Left cardiac atrium (tissue), 4 donors: ENCODE measurements around the gene RDH13. TPM values are rescaled to one million over a fixed set of nuclear protein-coding genes. Genes with fewer than 3 reads are reported as not detected.
"Not testable (repeated sequence)": the region's sequence is repeated elsewhere in the genome, so short reads cannot be mapped to it uniquely, and the experiment has no call there.

Source experiments
- ATAC-seq, 2 donors: fragments of 200-7000 bp; cut with Tn5 transposase; one replicate each; pipeline ENCODE4 v1.9.1; 2020; ENCODE audit warnings: mild to moderate bottlenecking in 2 of 2, moderate library complexity in 2 of 2
- DNase-seq: peaks from one replicate; pipeline ENCODE4 v3.0.0-alpha.2; 2020
- intact Hi-C, 2 donors: fragments of 100-400 bp; cut with DNase I; formaldehyde crosslinking; loops; one replicate each; pipeline versions ENCODE4 v1.14.1 to v1.15.1; 2022 to 2023
- long read RNA-seq: library from polyadenylated mRNA; unstranded; transcript quantifications from one replicate; pipeline ENCODE4 v2.0.0, GENCODE V29; 2021
- total RNA-seq, 2 donors: library from RNA; stranded (reverse); fragmentation: NEBNext Ultra II Directional; extraction: Animal tissue kit (Norgen Biotek cat#: 25700); gene quantifications; one replicate each; pipeline ENCODE4 v1.2.1, GENCODE V29; 2021
- donor health status: DM: no; HTN: yes; CAD: no.
- donor health status: DM: no; HTN: yes; CAD: no; lungs with severe emphysema.
- donor health status: DM: yes; HTN: yes; CAD: no.
- donor health status: Dilated cardiomyopathy.

RDH13 gene
- 10 to 100 TPM; 33.9 to 41.1 TPM for total RNA-seq
- long read RNA-seq, transcript RDH13-223 (7 exons, 1,931 nt), result major isoform, 71 of 81 reads
- long read RNA-seq, partial matches to known transcripts, result 1 of 81 reads
- long read RNA-seq, other reads (novel, unspliced or antisense), result 8 of 81 reads

- intact Hi-C loops, result no loop called here
- peak; percentile 98 for DNase-seq
- ATAC-seq, result peak; percentile 100
Measured at GRCh38 chr19:55062735-55063491, at the start of gene RDH13. TSS of gene RDH13 (minus strand) at chr19:55063148. CDS start at chr19:55063032, 116 bp downstream.

GRCh38 chr19:55112246-55112776, 49.4 kb upstream of the RDH13 start:
- intact Hi-C loops, result no loop called here
- ATAC-seq, result no peak
- DNase-seq, result no peak

GRCh38 chr19:55111238-55111831, 48.4 kb upstream of the RDH13 start:
- peak; percentile 34 for DNase-seq
- ATAC-seq, result no peak
- intact Hi-C loops, result no loop called here

- ATAC-seq (no peak), DNase-seq (no peak)
- intact Hi-C loops, result no loop called here
Measured at GRCh38 chr19:55109527-55110291, 46.8 kb upstream of the RDH13 start.

GRCh38 chr19:55107252-55107651, 44.3 kb upstream of the RDH13 start:
- DNase-seq, intact Hi-C loops, ATAC-seq: not testable (repeated sequence)

- intact Hi-C loops, result no loop called here
- ATAC-seq (no peak), DNase-seq (no peak)
Measured at GRCh38 chr19:55106591-55106990, 43.6 kb upstream of the RDH13 start.

DNA sequence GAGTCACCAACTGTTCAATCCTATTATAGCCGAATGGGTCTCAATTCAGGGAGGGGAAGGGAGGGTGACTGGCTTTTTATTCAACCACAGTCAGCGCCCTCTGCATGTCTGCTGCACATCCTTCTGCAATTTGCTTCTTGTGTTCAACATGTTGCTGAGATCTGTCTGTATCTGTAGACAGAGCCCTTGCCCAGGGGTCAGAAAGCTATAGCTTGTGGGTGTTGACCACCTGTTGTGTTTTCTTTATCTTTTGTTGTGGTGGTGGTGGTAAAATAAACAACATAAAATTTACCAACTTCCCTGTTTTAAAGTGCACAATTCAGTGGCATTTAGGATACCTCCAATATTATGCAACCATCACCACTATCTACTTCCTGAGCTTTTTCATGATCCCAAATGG, 42.3 kb upstream of the RDH13 start:
- no peak for DNase-seq
- intact Hi-C loops, result no loop called here
- ATAC-seq, result no peak

GRCh38 chr19:55103190-55103589, 40.2 kb upstream of the RDH13 start:
- no peak for ATAC-seq
- intact Hi-C loops, result no loop called here
- DNase-seq, result no peak

DNA sequence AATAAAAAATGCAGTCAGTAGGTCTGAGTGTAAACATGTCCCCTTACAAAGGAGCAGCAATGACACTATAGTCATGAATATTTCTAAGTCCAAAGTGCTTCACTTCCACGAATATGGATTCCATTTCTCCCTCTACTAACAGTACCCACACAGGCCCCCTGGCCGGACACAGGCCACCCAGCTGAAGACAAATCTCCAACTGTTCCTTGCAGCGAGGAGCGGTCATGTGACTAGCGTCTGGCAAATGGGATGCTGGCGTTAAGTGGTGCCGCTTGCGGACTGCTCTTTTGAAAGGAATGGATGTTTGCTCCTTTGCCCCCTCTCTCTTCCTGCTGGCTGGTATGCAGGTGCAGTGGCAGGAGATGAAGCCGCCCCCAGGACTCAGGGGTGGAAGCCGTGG, 38.3 kb upstream of the RDH13 start:
- no peak for ATAC-seq
- intact Hi-C loops, result no loop called here
- DNase-seq, result no peak

DNA sequence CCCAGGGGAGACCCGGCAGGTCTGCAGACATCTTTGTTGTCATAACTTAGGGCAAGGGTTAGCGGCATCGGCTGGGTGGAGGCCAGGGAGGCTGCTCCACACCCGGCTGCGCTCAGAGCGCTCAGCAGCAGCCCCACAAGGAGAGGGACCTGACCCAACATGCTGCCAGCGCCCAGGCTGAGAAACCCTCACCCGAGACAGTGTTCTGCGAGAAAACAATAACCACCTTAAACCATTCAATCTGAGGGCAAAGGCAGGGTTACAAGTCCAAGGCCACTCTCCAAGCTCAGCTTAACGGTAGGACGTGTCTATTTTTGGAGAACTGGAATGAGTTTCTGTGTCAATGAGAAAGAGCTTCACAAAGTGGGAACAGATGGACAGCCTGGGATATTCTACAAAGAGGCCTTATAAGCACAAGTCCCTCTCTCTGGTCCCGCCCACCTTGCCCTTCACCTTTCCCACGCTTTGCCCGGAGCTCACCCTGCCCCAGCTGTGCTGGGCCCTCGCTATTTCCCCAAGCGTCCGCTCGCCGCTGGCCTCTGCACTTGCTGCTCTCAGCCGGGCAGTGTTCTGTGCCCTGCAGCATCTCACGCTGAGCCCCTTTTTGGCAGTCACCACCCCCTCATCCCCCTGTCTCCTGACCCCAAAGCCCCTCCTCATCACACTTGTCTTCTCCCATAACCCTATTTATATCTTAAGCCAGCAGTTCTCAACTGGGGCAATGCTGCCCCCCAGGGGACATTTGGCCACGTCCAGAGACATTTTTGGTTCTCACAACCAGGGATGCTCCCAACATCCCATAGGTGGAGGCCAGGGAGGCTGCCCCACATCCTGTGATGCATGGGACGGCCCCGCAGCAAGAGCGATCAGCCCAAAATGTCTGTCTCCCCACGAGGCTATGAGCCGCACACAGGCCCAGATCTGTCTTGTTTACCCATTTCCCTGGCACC, 36.9 kb upstream of the RDH13 start:
- ATAC-seq, result peak; percentile 22 to 49
- intact Hi-C loops, result no loop called here
- DNase-seq, result no peak

- intact Hi-C loops, result no loop called here
- DNase-seq (peak; percentile 18), ATAC-seq (peak in 1 of 2 donors; percentile 12)
Measured at GRCh38 chr19:55098716-55099556, 36.0 kb upstream of the RDH13 start.

DNA sequence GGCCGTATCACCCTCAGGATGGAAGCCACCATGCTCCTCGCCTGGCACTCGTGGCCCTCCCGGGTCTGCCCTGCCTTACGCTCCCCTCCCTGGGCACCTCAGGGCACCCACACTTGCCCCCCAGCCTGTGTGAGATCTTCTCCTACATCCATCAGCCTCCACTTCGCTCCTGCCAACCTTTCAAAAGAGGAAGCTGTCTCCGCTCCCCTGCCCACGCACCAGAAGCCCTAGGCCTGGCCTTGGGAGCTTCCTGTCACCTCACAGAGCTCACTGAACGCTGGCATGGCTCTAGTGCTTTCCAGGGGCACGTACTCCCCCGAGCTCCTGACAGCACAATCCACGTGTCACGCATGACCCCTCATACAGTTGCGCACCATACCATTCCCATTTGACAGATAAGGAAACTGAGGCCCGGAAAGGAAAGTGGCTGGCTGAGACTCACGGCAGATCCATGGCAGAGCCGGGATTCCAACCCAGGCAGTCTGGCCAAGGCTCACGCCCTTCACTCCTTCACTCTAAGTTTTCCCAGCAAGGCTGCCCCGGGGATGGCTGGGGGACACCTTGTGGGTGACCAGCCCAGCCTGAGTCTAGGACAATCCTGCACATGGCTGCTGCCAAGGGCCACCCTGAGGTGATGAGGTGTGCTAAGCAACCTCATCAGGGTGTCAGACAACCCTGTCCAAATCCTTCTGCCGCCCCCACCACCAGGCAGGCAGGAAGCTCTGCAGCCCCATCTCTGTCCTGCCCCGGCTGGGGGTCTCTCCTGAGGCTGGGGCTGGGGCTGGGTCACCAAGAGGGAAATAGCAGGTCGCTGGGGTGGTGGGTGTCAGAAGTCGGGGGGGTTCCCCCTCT, 35.1 kb upstream of the RDH13 start:
- intact Hi-C loops, result no loop called here
- no peak for DNase-seq

DNA sequence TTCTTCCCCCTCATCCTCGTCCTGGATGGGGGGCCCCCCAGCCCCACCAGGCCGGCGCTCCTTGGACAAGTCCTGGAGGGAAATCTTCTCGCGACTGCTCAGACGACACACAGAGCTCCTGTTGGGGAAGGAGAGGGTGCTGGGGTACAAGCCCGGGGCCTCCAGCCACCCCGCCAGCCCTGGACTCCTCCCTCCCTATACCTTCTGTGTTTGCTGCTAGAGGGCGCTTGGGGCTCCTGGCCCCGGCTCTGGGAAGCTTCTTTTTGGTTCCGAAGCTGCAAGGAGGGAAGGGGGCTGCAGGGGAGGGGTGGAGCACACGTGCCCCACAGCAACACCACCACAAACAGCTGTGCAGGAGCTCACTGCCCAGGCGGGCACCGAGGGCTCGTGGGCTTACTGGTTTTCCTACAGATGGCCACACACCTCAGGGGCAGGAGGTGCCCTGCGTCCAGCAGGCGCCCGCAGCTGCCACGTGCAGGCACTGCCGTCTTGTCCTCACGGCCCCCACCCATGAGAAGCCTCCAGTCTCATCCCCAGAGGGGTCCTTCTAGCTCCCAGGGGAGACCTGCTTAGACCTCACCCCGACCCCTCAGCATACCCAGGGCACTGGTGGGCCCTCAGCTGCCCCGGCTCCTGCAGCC, 33.2 kb upstream of the RDH13 start:
- intact Hi-C loops, result no loop called here

More for the DNA sequence above, 35.1 kb upstream of the RDH13 start:
- ATAC-seq, result no peak

DNA sequence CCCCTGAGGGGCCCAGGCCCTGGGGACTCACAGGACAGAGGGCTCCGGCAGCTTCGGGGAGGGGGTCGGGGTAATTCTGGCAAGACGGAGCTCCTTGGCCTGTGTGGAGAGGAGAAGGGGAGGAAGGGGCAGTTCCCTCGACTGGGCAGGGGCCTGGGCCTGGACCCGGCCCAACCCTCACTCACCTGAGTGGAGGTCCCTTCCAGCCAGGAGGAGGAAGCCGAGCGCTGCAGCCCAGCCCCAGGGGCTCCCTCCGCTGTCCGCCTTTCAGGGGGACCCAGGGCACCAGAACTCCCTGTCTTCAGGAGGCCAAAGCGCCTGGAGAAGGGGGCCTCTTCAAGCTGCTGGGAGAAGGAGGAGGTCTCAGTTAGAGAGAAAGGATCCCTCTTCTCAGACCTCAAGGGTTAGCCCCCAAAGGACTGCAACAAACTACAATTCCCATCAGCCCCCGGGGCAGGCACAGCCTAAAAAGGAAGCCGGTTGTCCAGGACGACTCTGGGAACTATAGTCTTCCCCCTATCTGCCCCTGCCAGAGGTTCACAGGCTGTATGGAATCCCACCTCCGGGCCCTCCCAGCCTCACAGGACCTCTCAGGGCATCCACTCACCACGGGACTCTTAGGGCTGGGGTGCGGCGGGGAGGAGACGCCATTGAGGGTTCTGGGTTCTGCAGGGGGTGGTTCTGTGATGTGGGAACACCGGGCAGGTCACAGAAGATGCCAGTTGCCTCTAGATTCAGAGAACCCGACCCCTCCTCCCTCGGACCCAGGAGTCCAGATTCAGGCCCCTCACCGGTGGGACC, 32.5 kb upstream of the RDH13 start:
- DNase-seq (no peak), ATAC-seq (no peak)
- intact Hi-C loops, result no loop called here

More for the DNA sequence above, 33.2 kb upstream of the RDH13 start:
- no peak for ATAC-seq
- DNase-seq, result peak; percentile 10

DNA sequence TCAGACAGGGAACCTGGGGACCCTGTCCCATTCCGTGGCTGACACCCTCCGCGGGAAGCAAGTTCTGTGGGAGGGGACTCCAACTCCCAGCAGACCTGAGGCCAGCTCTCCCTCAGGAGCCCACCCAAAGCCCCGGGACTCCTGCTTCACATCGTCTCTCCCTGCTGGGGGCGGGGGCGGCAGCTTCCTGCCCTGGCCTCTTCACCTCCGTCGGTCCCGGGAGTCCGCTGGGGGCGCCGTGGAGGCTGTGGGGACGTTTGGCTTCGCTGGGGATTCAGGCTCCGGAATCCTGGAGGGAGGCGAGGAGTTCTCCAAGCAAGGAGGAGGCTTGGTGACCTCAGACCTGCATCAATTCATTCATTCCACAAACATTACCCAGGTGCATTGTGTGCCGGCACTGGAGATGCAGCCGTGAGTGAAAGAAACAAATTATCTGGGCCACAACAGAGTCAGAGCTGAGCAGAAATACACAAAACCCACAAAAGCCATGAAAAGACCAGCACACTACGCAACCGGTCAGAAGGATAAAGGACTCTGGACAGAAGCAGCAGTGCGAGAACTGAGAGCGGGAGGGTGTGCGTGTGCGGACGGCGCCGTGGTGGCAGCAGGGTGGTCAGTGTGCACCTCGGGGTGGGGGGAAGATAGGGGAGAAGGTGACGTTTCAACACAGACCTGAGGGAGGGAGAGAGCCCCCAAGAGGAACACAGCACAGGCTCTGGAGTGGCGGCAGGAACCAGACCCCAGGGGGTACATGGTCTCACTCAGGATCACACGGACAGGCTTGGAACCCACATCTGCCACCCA, 31.7 kb upstream of the RDH13 start:
- no peak for DNase-seq
- no peak for ATAC-seq
- intact Hi-C loops, result no loop called here
